Measurements from ENCODE around the gene KIF25.

DNA sequence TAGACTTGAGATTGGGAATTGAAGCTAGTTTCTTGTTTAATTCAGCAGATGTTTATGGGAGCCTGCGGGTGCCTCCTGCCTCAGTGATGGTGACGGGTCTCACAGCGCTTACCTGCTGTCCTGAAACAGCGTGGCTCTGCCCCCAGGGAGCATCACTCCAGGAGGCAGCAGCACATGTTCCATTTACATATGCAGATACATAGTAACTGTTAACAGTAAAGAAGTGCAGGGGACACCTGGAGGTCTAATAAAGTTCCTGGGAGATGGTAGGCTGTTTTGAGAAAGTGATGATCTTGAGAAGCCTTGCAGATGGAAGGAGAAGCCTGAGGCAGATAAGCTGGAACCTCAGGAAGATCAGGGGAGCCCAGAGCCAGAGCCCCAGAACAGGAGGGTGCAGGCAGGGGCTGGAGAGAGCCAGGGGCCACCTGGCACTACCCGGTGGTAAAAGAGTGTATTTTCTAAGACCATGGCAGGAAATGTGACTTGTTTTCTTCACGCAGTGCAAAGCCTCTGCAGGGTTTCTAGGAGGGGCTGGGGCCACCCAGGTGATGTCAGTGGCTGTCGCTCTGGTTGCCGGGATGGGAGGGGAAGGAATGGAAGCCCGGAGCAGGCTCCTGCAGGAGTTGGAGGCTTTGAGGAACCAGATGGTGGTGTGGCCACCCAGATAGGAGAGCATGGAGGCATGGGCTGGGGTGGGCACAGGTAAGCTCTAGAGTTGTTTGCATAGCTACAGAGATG lies 24.2 kb upstream of the KIF25 start:
- no peak for TF ChIP-seq CTCF (IDR thresholded peaks at IDR 0.05; ENCODE audit: low read depth, low read length, missing input control)
- TF ChIP-seq REST (IDR thresholded peaks at IDR 0.05): no peak
- no peak for TF ChIP-seq SP1 (IDR thresholded peaks at IDR 0.05)
- TF ChIP-seq FOXA2 (IDR thresholded peaks at IDR 0.05): no peak
